ENCODE measurements around the gene GPBAR1. TPM values are rescaled to one million over a fixed set of nuclear protein-coding genes. Genes with fewer than 3 reads are reported as not detected.
A peak's percentile ranks its signal among the peaks of the same experiment; 100 is the strongest.
"Not testable (repeated sequence)": the region's sequence is repeated elsewhere in the genome, so short reads cannot be mapped to it uniquely, and the experiment has no call there.

The GPBAR1 gene
- total RNA-seq, 1 donor from 2014 or later, result under 0.01 TPM

DNA sequence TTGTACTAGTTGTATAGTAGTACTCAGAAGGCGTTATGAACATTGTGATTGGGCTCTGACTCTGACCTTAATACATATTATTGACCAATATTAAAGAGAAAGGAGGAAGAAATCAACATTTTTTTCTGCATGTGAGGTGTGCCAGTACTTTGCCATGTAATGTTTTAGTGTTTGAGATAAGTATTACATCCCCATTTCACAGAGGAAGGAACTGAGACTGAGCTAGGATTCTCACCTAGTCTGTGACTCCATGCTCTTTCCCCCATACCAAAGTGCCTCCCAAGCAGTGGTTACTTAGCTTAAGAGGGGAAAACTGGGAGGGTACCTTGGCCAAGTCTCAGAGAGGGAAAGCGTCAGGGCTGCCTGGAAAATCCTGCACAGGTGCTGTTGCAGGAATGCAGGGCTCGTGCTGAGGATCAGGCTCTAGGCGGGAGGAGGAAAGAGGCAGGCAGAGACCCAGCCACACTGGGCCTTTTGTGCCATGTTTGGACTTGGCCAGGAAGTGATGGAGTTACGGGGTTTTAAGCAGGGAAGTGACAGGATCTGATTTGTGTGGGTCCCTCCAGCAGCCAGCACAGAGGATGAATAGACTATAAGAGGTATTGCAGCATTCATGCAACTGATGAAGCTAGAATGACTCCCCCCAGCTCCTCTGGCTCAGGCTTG, 11.2 kb downstream of the GPBAR1 start:
- no peak for TF ChIP-seq CTCF (IDR thresholded peaks at IDR 0.05; ENCODE audit: insufficient read depth, low read length, severe bottlenecking)
- Histone ChIP-seq H3K4me3 (ENCODE audit: low read depth, low read length) (no peak overlapping the region), H3K27me3 (ENCODE audit: control insufficient read depth, insufficient read depth, low read length) (no peaks in the 10 kb centered on the region), H3K36me3 (ENCODE audit: control insufficient read depth, insufficient read depth, low read length) (peaks cover 28% of the 10 kb centered on the region)
- no peak for DNase-seq (ENCODE audit: low read depth)
- FAIRE-seq, result no peak

GRCh38 chr2:218272531-218273212, 11.9 kb downstream of the GPBAR1 start:
- Histone ChIP-seq H3K27me3 (ENCODE audit: control insufficient read depth, insufficient read depth, low read length) (no peaks in the 10 kb centered on the region), H3K36me3 (ENCODE audit: control insufficient read depth, insufficient read depth, low read length) (peaks cover 30% of the 10 kb centered on the region), H3K4me3 (ENCODE audit: low read depth, low read length) (no peak overlapping the region)
- no peak for FAIRE-seq
- peak; percentile 96 for DNase-seq (ENCODE audit: low read depth)
- peak; percentile 92 for TF ChIP-seq CTCF (IDR thresholded peaks at IDR 0.05; ENCODE audit: insufficient read depth, low read length, severe bottlenecking)

- not testable (repeated sequence) for DNase-seq (ENCODE audit: low read depth); H3K4me3 ChIP-seq (ENCODE audit: low read depth, low read length); H3K27me3 ChIP-seq (ENCODE audit: control insufficient read depth, insufficient read depth, low read length); FAIRE-seq
- H3K36me3 ChIP-seq (ENCODE audit: control insufficient read depth, insufficient read depth, low read length), result peaks cover 35% of the 10 kb centered on the region
Measured at GRCh38 chr2:218273214-218273907, 12.5 kb downstream of the GPBAR1 start.

- no peaks in the 10 kb centered on the region for H3K27me3 ChIP-seq (ENCODE audit: control insufficient read depth, insufficient read depth, low read length)
- no peak for TF ChIP-seq CTCF (IDR thresholded peaks at IDR 0.05; ENCODE audit: insufficient read depth, low read length, severe bottlenecking)
- no peak for FAIRE-seq
- no peak overlapping the region for H3K4me3 ChIP-seq (ENCODE audit: low read depth, low read length)
- no peak for DNase-seq (ENCODE audit: low read depth)
- H3K36me3 ChIP-seq (ENCODE audit: control insufficient read depth, insufficient read depth, low read length), result peaks cover 40% of the 10 kb centered on the region
Measured at GRCh38 chr2:218273908-218274249, 13.1 kb downstream of the GPBAR1 start.

- peaks cover 47% of the 10 kb centered on the region for H3K36me3 ChIP-seq (ENCODE audit: control insufficient read depth, insufficient read depth, low read length)
- H3K4me3 ChIP-seq (ENCODE audit: low read depth, low read length), result no peak overlapping the region
- H3K27me3 ChIP-seq (ENCODE audit: control insufficient read depth, insufficient read depth, low read length), result no peaks in the 10 kb centered on the region
- DNase-seq (ENCODE audit: low read depth) (no peak), FAIRE-seq (peak; percentile 32)
- TF ChIP-seq CTCF (IDR thresholded peaks at IDR 0.05; ENCODE audit: insufficient read depth, low read length, severe bottlenecking), result no peak
Measured at GRCh38 chr2:218274586-218274985, 13.8 kb downstream of the GPBAR1 start.

DNA sequence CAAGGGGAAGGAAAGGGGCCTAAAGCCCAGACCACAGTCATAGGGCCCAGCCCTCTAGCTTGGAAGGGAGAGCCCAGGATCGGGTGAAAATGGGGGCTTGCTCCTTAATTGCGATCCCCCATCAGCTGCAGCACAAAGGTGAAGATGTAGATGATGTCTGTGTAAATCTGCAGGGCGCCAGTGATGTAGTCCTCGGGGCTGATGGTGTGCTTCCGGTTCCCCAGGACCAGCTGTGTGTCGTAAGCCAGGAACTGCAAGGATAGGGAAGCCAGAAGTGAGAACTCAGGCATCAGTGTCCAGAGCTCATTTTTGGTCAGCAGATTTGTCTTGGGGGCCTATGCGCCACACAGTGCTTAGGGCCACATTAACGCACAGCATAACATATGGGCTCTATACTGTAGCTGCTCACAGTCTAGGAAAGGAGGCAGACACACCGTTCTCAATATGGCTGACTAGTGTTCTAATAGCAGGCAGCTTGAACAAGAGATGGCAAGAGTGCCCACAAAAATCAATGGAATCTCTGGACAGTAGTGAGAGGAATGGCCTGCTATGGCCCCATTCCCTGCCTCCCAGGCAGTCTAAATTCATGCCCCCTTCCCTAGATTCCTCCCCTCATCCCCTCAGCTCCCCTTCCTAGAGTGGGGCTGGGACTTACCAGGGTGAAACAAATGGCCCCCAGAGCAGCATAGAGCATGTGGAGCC, 14.7 kb downstream of the GPBAR1 start:
- Histone ChIP-seq H3K4me3 (ENCODE audit: low read depth, low read length) (no peak overlapping the region), H3K27me3 (ENCODE audit: control insufficient read depth, insufficient read depth, low read length) (no peaks in the 10 kb centered on the region), H3K36me3 (ENCODE audit: control insufficient read depth, insufficient read depth, low read length) (peaks cover 56% of the 10 kb centered on the region)
- no peak for TF ChIP-seq CTCF (IDR thresholded peaks at IDR 0.05; ENCODE audit: insufficient read depth, low read length, severe bottlenecking)
- FAIRE-seq (no peak), DNase-seq (ENCODE audit: low read depth) (no peak)
